Upper lobe of left lung (tissue), 4 donors: ENCODE results near the gene GRIK4.

Experiments
- POLR2A ChIP-seq, 4 donors: fragments of 450-650 bp; IDR thresholded peaks; one replicate each; pipeline ENCODE4 v1.5.1; 2016 to 2017; ENCODE audit warnings: antibody characterized with exemption in 4 of 4, mild to moderate bottlenecking in 2 of 4
- TF ChIP-seq, protein P1 (sequence below), 6 experiments: fragments of 450-650 bp in 4 of 6; fragments of 200-600 bp in 2 of 6; sonication (generic) in 2 of 6; IDR thresholded peaks; one replicate each; pipeline ENCODE4 v1.5.1; 2016 to 2019; ENCODE audit warnings: antibody characterized with exemption in 6 of 6

DNA sequence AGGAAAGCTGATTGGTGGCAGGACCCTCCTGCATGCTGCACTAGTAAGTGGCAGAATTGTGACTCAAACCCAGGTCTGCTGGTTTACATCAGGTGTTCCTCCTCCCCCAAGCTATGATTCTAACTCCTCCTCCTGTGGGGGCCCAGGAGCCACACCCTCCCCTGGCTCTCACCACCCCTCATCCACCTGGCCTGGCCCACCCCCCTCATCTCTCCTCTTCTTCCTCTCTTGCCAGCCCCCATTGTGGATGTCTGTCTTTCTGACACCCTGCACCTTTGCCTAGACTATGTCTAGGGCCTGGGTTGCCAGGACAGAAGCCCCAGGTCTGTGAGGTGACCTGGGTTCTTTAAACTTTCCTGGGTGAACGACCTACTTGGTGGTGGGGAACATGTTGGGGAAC is 59.9 kb downstream of the GRIK4 start:
- TF ChIP-seq, protein P1, sequence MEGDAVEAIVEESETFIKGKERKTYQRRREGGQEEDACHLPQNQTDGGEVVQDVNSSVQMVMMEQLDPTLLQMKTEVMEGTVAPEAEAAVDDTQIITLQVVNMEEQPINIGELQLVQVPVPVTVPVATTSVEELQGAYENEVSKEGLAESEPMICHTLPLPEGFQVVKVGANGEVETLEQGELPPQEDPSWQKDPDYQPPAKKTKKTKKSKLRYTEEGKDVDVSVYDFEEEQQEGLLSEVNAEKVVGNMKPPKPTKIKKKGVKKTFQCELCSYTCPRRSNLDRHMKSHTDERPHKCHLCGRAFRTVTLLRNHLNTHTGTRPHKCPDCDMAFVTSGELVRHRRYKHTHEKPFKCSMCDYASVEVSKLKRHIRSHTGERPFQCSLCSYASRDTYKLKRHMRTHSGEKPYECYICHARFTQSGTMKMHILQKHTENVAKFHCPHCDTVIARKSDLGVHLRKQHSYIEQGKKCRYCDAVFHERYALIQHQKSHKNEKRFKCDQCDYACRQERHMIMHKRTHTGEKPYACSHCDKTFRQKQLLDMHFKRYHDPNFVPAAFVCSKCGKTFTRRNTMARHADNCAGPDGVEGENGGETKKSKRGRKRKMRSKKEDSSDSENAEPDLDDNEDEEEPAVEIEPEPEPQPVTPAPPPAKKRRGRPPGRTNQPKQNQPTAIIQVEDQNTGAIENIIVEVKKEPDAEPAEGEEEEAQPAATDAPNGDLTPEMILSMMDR (IDR thresholded peaks at IDR 0.05): no peak
- no peak for TF ChIP-seq POLR2A (IDR thresholded peaks at IDR 0.05)
